GM12874 (cell line): Measurements from ENCODE around the gene MUSK.

Experiments
- CTCF ChIP-seq: IDR thresholded peaks from 2 replicates; pipeline ENCODE4 v1.5.1; 2011; ENCODE audit warnings: low read depth, mild to moderate bottlenecking, control low read depth, low read length, moderate library complexity; ENCODE audit not compliant: insufficient read depth

MUSK gene

GRCh38 chr9:110668570-110669167 lies at the start of gene MUSK:
TSS of gene MUSK (plus strand) at chr9:110668791. CDS start at chr9:110668905, 114 bp downstream.
- TF ChIP-seq CTCF = no peak

DNA sequence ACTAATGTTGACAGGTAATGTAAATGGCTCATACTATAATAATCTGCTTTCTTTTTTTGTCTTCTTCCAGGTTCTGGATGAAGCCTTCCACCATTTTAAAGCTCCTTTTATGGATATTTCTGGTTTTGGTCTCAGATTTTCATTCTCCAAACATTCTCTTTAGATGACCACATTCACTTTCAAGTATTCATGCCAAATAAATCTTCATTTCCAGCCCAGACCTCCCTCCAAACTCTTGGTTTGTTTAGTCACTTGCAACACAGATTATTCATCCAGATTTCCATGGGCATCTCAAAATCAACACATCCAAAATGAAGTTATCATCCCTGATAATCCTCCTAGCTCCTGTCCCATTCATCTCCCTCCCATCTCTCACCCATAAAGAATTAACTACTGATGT lies 48.8 kb upstream of the MUSK start:
- TF ChIP-seq CTCF = no peak

- no peak for TF ChIP-seq CTCF
These were observed 47.9 kb upstream of the MUSK start for GRCh38 chr9:110620726-110621125.

DNA sequence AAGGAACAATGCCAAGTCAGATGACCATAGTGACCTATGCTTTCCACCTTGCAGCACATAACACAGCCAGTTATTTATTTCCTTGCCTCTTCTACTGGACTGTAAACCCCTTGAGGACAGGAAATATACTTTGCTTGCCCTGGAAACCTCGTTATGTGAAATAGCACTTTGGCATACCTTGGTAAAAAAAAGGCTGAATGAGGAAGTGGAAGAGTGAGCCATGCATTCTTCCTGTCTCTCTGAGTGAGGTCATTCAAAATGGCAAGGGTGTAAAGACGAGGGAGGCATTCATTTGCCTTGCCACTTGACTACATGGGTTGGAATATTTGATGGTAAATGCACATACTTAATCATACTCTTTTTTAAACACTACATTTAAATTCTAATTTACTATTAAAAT lies 46.2 kb upstream of the MUSK start:
- TF ChIP-seq CTCF = no peak

- peak; percentile 40 for TF ChIP-seq CTCF
These were observed 45.0 kb upstream of the MUSK start for GRCh38 chr9:110623462-110624025.

DNA sequence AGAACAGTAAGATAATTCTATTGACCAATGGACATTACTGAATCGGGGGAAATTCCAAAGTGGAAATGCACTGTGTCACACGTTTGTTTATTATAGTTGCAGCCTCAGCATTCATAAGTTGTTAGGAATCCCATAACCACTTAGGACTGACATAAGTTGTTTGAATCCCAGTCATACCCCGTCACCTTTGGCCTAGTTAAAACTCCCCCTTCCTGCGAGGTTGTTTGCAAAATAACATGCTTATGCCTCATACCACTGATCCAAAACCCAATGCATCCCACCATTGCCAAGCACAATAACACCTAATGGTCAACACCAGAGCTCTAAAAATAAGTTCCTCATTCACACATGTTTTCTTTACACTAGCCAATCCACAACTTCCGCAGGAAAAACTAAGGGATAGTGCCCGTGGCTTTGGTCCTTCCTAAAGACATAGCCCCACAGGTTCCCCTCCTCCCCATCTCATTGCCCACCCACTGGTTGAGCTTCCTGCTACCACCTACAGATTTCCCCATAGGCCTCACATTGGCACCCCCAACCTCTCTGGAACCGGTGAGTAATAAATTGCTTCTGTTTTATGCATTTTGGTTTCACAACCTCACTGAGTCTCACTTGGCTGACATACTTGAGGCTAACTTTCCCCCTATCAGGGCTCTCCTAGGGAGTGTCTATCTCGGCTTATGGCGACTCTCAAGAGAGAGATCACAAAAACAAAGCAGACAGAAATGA lies 42.3 kb upstream of the MUSK start:
- no peak for TF ChIP-seq CTCF

DNA sequence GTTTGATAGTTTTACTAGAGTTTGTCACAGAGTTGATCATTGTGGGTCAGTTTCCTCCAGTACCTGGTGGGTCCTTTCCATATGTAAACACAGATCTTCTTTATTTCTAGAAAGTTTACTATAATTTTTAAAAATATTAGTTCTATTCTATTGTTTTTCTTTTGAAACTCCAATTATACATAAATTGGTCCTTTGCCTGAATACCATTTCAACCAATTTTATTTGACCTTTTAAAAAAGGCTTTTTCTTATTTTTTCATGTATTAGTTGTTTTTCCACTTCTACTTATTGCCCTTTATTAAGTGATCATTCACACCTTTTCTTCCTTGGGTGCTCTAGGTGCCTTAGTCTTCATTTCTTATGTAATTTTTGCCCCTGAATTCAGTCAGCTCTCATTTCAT lies 33.0 kb upstream of the MUSK start:
- TF ChIP-seq CTCF = no peak
